CD4-positive, alpha-beta T cell treated with Interferon gamma for 1 hour (primary cell): ENCODE results near the gene CENPO.

ENCODE experiments used
- DNase-seq: peaks from one replicate; pipeline ENCODE4 v3.0.0-alpha.2; 2020

The CENPO gene

GRCh38 chr2:24866946-24867345, 73.7 kb downstream of the CENPO start:
- DNase-seq, result no peak

GRCh38 chr2:24870440-24870839, 77.2 kb downstream of the CENPO start:
- DNase-seq, result no peak

DNA sequence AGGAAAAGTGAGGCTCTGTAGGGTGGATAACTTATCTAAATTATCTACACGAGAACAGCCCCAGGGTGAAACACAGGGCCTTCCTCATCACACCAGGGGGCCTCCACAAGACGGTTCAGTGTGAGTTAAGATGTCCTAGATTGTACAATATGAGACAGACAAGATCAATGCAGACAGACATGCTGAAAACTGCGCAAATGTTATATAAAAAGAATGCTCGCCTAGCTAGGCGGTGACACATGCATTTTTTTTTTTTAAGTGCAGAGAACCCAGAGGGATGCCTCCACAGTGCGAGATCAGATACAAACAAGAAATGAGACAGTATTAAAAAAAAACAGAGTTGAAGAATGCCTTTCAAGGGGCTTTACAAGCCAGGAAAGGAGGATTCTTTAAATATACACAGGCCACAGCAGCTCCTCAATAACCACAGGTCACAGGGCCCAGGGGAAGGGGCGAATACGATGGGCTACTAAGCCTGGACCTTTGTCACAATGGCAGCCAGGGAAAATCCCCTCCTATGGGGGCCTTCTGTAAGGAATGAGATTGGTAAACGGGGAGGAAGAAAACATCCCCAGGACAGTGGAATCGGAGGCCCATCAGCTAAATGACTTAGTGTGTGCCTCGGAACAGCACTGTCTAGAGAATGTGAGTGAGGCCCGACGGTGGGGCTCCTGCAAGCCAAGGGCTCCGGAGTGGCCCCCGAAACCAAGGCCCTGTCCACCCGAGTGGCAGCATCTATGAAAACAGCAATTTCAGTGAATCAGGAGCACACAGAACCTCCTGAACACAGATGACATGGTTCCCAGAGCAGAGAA, 77.9 kb downstream of the CENPO start:
- no peak for DNase-seq

DNA sequence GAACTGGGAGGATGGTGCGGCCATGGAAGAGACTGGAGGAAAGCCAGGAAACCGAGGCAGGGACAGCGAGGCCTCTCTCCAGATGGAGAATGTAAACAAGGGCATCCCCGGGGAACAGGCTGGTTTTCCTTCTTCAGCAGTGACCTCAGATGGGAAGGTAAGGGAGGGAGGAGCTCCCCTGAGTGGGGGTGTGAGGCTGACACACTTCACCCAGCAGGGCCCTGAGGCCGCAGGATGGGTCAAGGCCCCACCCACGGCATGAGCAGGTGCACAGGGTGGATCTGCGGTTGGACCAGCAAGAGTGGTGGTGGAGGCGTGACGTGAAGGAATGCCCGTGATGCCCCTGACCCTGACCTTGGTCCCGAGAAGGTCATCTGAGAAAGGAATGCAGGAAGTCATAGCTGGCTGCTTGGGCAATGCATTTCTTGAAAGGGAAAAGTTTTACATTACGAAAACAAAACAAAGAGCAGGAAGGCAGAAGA, 78.7 kb downstream of the CENPO start:
- no peak for DNase-seq
